ENCODE measurements around the gene JMJD4. TPM values are rescaled to one million over a fixed set of nuclear protein-coding genes. Genes with fewer than 3 reads are reported as not detected.

The JMJD4 gene
- total RNA-seq, 5 donors from 2014 or later (not counting 1 experiment from before 2014, with no cell fraction given) = 10.8 to 35.1 (median 33.5) TPM

- WGBS (ENCODE audit: insufficient coverage) = no CpG with 5 or more reads among the region's 3 CpGs
- Histone ChIP-seq H3K27ac (ENCODE audit: low read length) (no peak overlapping the region), H3K4me1 (ENCODE audit: control insufficient read depth in 1 of 2, extremely low read depth in 1 of 2, insufficient read depth in 2 of 2, low read length in 2 of 2) (no peaks in the 10 kb centered on the region), H3K36me3 (ENCODE audit: control insufficient read depth in 2 of 2, extremely low read depth in 1 of 2, insufficient read depth in 1 of 2, low read length in 1 of 2) (no peaks in the 10 kb centered on the region), H3K27me3 (replicated peaks in 1 of 2; ENCODE audit: control insufficient read depth in 2 of 2, extremely low read depth in 1 of 2, insufficient read depth in 2 of 2, low read length in 1 of 2) (peaks cover 0 to 2% of the 10 kb centered on the region in 2 experiments), H3K4me3 (ENCODE audit: control insufficient read depth in 1 of 2, extremely low read depth in 1 of 2, low read length in 1 of 2) (no peak overlapping the region), H3K9me3 (peaks cover 15% of the 10 kb centered on the region)
- Mint-ChIP-seq H3K36me3 (peaks cover 17% of the 10 kb centered on the region), H3K9me3 (peaks cover 23 to 62% (median 56%) of the 10 kb centered on the region in 3 donors), H3K27me3 (peaks cover 8 to 12% of the 10 kb centered on the region in 2 donors), H3K4me3 (no peak overlapping the region), H3K27ac (no peak overlapping the region), H3K4me1 (no peaks in the 10 kb centered on the region)
- DNase-seq (no peak), ATAC-seq (replicated peaks in 1 of 4) (no peak)
- ChIA-PET CTCF (no interaction called here), POLR2A (no interaction called here)
Measured at GRCh38 chr1:227697321-227697864, 37.7 kb downstream of the JMJD4 start.

GRCh38 chr1:227685807-227686206 is 49.3 kb downstream of the JMJD4 start:
- Histone ChIP-seq H3K4me3 (ENCODE audit: control insufficient read depth in 1 of 2, extremely low read depth in 1 of 2, low read length in 1 of 2) (no peak overlapping the region), H3K4me1 (ENCODE audit: control insufficient read depth in 1 of 2, extremely low read depth in 1 of 2, insufficient read depth in 2 of 2, low read length in 2 of 2) (no peaks in the 10 kb centered on the region), H3K27me3 (replicated peaks in 1 of 2; ENCODE audit: control insufficient read depth in 2 of 2, extremely low read depth in 1 of 2, insufficient read depth in 2 of 2, low read length in 1 of 2) (no peaks in the 10 kb centered on the region), H3K36me3 (ENCODE audit: control insufficient read depth in 2 of 2, extremely low read depth in 1 of 2, insufficient read depth in 1 of 2, low read length in 1 of 2) (no peaks in the 10 kb centered on the region), H3K27ac (ENCODE audit: low read length) (no peak overlapping the region), H3K9me3 (peaks cover 8% of the 10 kb centered on the region)
- no peaks in the 10 kb centered on the region for H3K4me1 Mint-ChIP-seq
- no peak overlapping the region for H3K4me3 Mint-ChIP-seq
- CTCF ChIA-PET = no interaction called here
- H3K27me3 Mint-ChIP-seq = no peaks in the 10 kb centered on the region
- POLR2A ChIA-PET = no interaction called here
- 83% methylated on average over 4 of the region's 8 CpGs for WGBS (ENCODE audit: insufficient coverage)
- no peak overlapping the region for H3K27ac Mint-ChIP-seq
- no peak for ATAC-seq (replicated peaks in 1 of 4)
- DNase-seq = no peak
- H3K36me3 Mint-ChIP-seq = peaks cover 9% of the 10 kb centered on the region
- peaks cover 34 to 73% (median 47%) of the 10 kb centered on the region in 3 donors for H3K9me3 Mint-ChIP-seq

Other genes starting within 250 kb of the JMJD4 start
- gene ZNF678, start 171.7 kb downstream of the JMJD4 start, total RNA-seq = 1 to 10 TPM; 7.2 to 8.8 (median 7.4) TPM
- gene SNAP47, start 133 bp upstream of the JMJD4 start, total RNA-seq = 10 to 100 TPM; 20.1 to 35.6 (median 30.7) TPM
- gene PRSS38, start 80.4 kb upstream of the JMJD4 start, total RNA-seq = not detected
- under 1 TPM in 4 of 5 donors, not detected in 1; 0.12 to 0.72 (median 0.48) TPM for gene WNT9A, start 212.6 kb upstream of the JMJD4 start, total RNA-seq

Measured in T-cell (primary cell).